PC-3 (cell line): Measurements from ENCODE around the gene PXK. TPM values are rescaled to one million over a fixed set of nuclear protein-coding genes. Genes with fewer than 3 reads are reported as not detected.
"Not testable (repeated sequence)": the region's sequence is repeated elsewhere in the genome, so short reads cannot be mapped to it uniquely, and the experiment has no call there.

Source experiments
- ATAC-seq: fragments of 200-7000 bp; cut with Tn5 transposase; 2 replicates; pipeline ENCODE4 v1.9.1; 2020; ENCODE audit warnings: mild to moderate bottlenecking, moderate library complexity
- BruUV-seq: library from RNA; stranded (reverse); fragments of 400-500 nt; replicated peaks from 2 replicates; lab custom pipeline; 2021; lab: Mats Ljungman, UMichigan
- CTCF ChIA-PET: fragments of 300-600 bp; sonication (Branson Sonifier 250); formaldehyde crosslinking; loops from one replicate; lab custom pipeline; 2022; ENCODE audit warnings: antibody characterized with exemption; lab: Charles Lee
- POLR2A ChIA-PET: fragments of 300-600 bp; sonication (Branson Sonifier 250); formaldehyde crosslinking; loops from one replicate; lab custom pipeline; 2022; ENCODE audit warnings: antibody characterized with exemption; ENCODE audit not compliant: unreplicated experiment; lab: Charles Lee
- DNase-seq: peaks from one replicate; pipeline ENCODE4 v3.0.0-alpha.2; 2015
- H2AFZ ChIP-seq: fragments of 300-600 bp; sonication (generic); 2 replicates; pipeline ENCODE4 v1.6.0; 2016; ENCODE audit warnings: antibody characterized with exemption, low read length
- H3F3A ChIP-seq: fragments of 300-600 bp; sonication (generic); one replicate; pipeline ENCODE4 v1.6.0; 2017; ENCODE audit warnings: antibody characterized with exemption, low read length, control low read depth, mild to moderate bottlenecking; ENCODE audit not compliant: unreplicated experiment
- H3K27ac ChIP-seq: fragments of 300-600 bp; sonication (generic); 2 replicates; pipeline ENCODE4 v1.5.1; 2016; ENCODE audit warnings: mild to moderate bottlenecking, low read length
- H3K27me3 ChIP-seq: fragments of 300-600 bp; sonication (generic); 2 replicates; pipeline ENCODE4 v1.6.1; 2016; ENCODE audit warnings: low read length, mixed read lengths
- H3K36me3 ChIP-seq: fragments of 300-600 bp; sonication (generic); 2 replicates; pipeline ENCODE4 v1.6.1; 2016; ENCODE audit warnings: low read depth, mixed run types, low read length, mixed read lengths
- H3K4me1 ChIP-seq: fragments of 300-600 bp; sonication (generic); 2 replicates; pipeline ENCODE4 v1.5.1; 2016; ENCODE audit warnings: low read length; ENCODE audit not compliant: insufficient read depth
- H3K4me2 ChIP-seq: fragments of 300-600 bp; sonication (generic); 2 replicates; pipeline ENCODE4 v1.6.0; 2016; ENCODE audit warnings: low read length
- H3K4me3 ChIP-seq: fragments of 300-600 bp; sonication (generic); 2 replicates; pipeline ENCODE4 v1.5.1; 2016; ENCODE audit warnings: mild to moderate bottlenecking, low read length, mixed read lengths
- H3K79me2 ChIP-seq: fragments of 300-600 bp; sonication (generic); 2 replicates; pipeline ENCODE4 v1.6.1; 2017; ENCODE audit warnings: low read length, mixed read lengths
- H3K9ac ChIP-seq: fragments of 300-600 bp; sonication (generic); 2 replicates; pipeline ENCODE4 v1.6.0; 2016; ENCODE audit warnings: mild to moderate bottlenecking, low read length
- H3K9me2 ChIP-seq: fragments of 300-600 bp; sonication (generic); replicated peaks from 2 replicates; pipeline ENCODE4 v1.6.1; 2016; ENCODE audit warnings: mixed run types, low read length, mixed read lengths
- H3K9me3 ChIP-seq: fragments of 300-600 bp; sonication (generic); 2 replicates; pipeline ENCODE4 v1.6.1; 2016; ENCODE audit warnings: low read length, mixed read lengths
- H4K20me1 ChIP-seq: fragments of 300-600 bp; sonication (generic); 2 replicates; pipeline ENCODE4 v1.6.1; 2016; ENCODE audit warnings: low read length, mixed read lengths
- EZH2 ChIP-seq: fragments of 300-600 bp; sonication (generic); IDR thresholded peaks from one replicate; pipeline ENCODE4 v1.6.1; 2017; ENCODE audit warnings: antibody characterized with exemption, mild to moderate bottlenecking, low read length; ENCODE audit not compliant: unreplicated experiment
- EZH2phosphoT487 ChIP-seq: fragments of 300-600 bp; sonication (generic); IDR thresholded peaks from 2 replicates; pipeline ENCODE4 v1.6.1; 2018; ENCODE audit warnings: mild to moderate bottlenecking, antibody characterized with exemption, low read length, borderline replicate concordance
- intact Hi-C: fragments of 100-400 bp; cut with micrococcal nuclease; formaldehyde crosslinking; loops from 2 replicates; pipeline ENCODE4 v1.9.0; 2023
- total RNA-seq: library from RNA; depleted of rRNA; stranded (reverse); fragments of >200 nt; gene quantifications from 2 replicates; pipeline ENCODE4 v1.2.3, GENCODE V29; 2014
- TF ChIP-seq, protein P1 (sequence below): fragments of 300-600 bp; sonication (generic); conservative IDR thresholded peaks from 2 replicates; pipeline ENCODE4 v1.5.1; 2017; ENCODE audit warnings: antibody characterized with exemption, low read depth, mild to moderate bottlenecking, low read length

PXK gene
- total RNA-seq, 1 experiment from 2014 or later = 14.5 TPM

DNA sequence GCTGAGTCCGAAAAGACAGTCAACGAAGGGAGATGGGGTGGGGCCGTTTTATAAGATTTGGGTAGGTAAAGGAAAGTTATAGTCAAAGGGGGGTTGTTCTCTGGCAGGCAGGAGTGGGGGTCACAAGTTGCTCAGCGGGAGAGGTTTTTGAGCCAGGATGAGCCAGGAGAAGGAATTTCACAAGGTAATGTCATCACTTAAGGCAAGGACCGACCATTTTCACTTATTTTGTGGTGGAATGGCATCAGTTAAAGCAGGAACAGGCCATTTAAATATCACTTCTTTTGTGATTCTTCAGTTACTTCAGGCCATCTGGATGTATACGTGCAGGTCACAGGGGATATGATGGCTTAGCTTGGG, 108.3 kb downstream of the PXK start:
- H3K36me3 ChIP-seq, H3K27me3 ChIP-seq, H3K27ac ChIP-seq, CTCF ChIA-PET, H3K9ac ChIP-seq, ATAC-seq, DNase-seq, H4K20me1 ChIP-seq, H3F3A ChIP-seq, H2AFZ ChIP-seq, POLR2A ChIA-PET, H3K9me2 ChIP-seq, H3K79me2 ChIP-seq, H3K4me1 ChIP-seq, H3K9me3 ChIP-seq, intact Hi-C loops, H3K4me2 ChIP-seq, H3K4me3 ChIP-seq, BruUV-seq: not testable (repeated sequence)

DNA sequence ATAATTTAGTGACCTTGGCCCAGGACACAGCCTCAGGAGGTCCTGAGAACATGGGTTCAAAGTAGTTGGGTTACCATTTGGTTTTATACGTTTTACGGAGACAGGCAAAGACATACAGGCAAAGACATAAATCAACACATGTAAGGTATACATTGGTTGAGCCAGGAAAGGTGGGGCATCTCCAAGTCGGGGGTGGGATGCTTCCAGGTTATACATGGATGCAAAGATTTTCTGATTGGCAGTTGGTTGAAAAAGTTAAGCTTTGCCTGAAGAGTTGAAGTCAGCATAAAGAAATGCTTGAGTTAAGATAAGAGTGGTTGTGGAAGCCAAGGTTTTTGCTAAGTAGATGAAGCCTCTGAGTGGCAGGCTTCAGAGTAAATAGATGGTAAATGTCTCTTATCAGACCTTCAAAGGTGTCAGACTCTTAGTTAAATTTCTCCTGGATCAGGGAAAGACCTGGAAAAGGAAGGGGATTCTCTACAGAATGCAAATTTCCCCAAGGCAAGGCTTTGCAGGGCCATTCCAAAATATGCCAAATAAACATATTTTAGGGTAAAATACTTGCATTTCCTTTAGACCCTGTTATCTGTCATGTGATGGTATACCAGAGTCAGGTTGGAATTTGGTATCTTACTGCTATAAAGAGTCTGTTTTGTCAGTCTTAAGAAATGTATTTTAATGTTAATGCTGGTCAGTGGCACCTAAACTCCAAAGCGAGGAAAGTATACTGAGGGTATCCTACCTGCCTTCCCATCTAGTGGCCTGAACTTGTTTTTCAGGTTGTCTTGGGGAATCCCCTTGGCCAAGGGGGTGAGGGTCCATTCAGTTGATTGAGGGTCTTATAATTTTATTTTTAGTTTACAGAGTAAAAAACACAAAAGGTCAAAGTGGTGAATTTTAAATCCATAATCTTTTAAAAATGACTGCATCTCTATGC, 109.1 kb downstream of the PXK start:
- intact Hi-C loops = no loop called here
- Histone ChIP-seq H3K79me2 (no peaks in the 10 kb centered on the region), H3K27me3 (no peaks in the 10 kb centered on the region), H3K4me2 (no peak overlapping the region), H3F3A (no peaks in the 10 kb centered on the region), H3K9ac (no peak overlapping the region), H4K20me1 (no peaks in the 10 kb centered on the region), H3K9me3 (no peaks in the 10 kb centered on the region), H3K4me3 (no peak overlapping the region), H2AFZ (no peak overlapping the region), H3K27ac (no peak overlapping the region), H3K4me1 (no peaks in the 10 kb centered on the region), H3K9me2 (no peaks in the 10 kb centered on the region), H3K36me3 (no peaks in the 10 kb centered on the region)
- TF ChIP-seq EZH2phosphoT487 (no peak), EZH2 (no peak)
- TF ChIP-seq, protein P1, sequence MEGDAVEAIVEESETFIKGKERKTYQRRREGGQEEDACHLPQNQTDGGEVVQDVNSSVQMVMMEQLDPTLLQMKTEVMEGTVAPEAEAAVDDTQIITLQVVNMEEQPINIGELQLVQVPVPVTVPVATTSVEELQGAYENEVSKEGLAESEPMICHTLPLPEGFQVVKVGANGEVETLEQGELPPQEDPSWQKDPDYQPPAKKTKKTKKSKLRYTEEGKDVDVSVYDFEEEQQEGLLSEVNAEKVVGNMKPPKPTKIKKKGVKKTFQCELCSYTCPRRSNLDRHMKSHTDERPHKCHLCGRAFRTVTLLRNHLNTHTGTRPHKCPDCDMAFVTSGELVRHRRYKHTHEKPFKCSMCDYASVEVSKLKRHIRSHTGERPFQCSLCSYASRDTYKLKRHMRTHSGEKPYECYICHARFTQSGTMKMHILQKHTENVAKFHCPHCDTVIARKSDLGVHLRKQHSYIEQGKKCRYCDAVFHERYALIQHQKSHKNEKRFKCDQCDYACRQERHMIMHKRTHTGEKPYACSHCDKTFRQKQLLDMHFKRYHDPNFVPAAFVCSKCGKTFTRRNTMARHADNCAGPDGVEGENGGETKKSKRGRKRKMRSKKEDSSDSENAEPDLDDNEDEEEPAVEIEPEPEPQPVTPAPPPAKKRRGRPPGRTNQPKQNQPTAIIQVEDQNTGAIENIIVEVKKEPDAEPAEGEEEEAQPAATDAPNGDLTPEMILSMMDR = no peak
- CTCF ChIA-PET = no interaction called here
- POLR2A ChIA-PET = no interaction called here
- ATAC-seq = no peak
- DNase-seq = no peak
- no TSS peak for BruUV-seq

DNA sequence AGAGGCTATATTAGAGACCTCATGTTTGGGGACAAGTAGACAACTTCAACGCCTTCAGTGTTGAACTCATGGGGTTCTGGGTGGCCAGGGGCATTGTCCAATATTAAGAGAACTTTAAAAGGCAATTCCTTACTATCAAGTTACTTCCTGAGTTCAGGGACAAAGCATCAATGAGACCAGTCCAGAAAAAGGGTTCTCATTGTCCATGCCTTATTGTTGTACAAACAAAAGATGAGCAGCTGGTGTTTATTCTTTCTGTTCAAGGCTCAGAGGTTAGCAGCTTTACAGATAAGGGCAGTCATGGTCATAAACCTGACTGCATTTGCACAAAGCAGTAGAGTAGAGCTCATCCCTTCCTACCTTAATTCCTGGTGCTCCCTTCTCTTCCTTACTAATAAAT, 119.5 kb downstream of the PXK start:
- DNase-seq = no peak
- intact Hi-C loops = no loop called here
- Histone ChIP-seq H3K27me3 (no peaks in the 10 kb centered on the region), H3K27ac (no peak overlapping the region), H2AFZ (no peak overlapping the region), H3F3A (no peaks in the 10 kb centered on the region), H3K79me2 (no peaks in the 10 kb centered on the region), H3K9me2 (no peaks in the 10 kb centered on the region), H3K36me3 (no peaks in the 10 kb centered on the region), H3K9me3 (peaks cover 4% of the 10 kb centered on the region; the same call in 1 of the 2 replicates), H3K4me1 (no peaks in the 10 kb centered on the region), H4K20me1 (no peaks in the 10 kb centered on the region), H3K9ac (no peak overlapping the region), H3K4me3 (no peak overlapping the region), H3K4me2 (no peak overlapping the region)
- no peak for ATAC-seq
- POLR2A ChIA-PET = no interaction called here
- BruUV-seq = no TSS peak
- CTCF ChIA-PET = no interaction called here
- no peak for TF ChIP-seq EZH2
- no peak for TF ChIP-seq EZH2phosphoT487
- TF ChIP-seq, protein P1 = no peak
